ENCODE data around the gene MALT1. TPM values are rescaled to one million over a fixed set of nuclear protein-coding genes. Genes with fewer than 3 reads are reported as not detected.

Gene MALT1
- total and polyA plus RNA-seq, 11 donors = 5.4 to 18.3 (median 10.4) TPM

DNA sequence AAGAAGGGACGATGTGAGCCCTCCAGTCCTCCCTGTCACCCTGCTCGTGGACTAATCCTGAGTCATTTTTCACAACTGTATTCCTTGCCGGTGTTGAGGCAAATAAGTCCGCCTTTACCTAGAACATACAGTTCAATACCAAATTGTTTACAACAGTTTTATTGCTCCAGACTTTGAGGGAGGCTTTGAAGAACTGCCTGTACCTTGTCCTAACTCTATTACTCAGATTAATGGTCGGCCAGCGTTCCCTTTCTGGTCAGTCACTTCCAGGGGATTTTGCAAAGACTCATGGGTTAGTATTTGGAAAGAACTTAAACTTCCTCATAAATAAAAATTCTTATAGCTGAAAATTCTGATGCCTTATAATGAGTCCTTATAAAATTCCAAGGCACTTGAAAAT lies 108.3 kb downstream of the MALT1 start:
- intact Hi-C loops (cut with DNase I) = no loop called here
- Histone ChIP-seq H3K4me3 (no peak overlapping the region), H3K27ac (no peak overlapping the region), H3K9me3 (no peaks in the 10 kb centered on the region), H3K36me3 (no peaks in the 10 kb centered on the region), H3K4me1 (peaks cover 0 to 16% (median 3%) of the 10 kb centered on the region in 12 donors), H3K27me3 (no peaks in the 10 kb centered on the region)
- no peak for TF ChIP-seq POLR2A (IDR thresholded peaks at IDR 0.05)
- TF ChIP-seq, protein P1, sequence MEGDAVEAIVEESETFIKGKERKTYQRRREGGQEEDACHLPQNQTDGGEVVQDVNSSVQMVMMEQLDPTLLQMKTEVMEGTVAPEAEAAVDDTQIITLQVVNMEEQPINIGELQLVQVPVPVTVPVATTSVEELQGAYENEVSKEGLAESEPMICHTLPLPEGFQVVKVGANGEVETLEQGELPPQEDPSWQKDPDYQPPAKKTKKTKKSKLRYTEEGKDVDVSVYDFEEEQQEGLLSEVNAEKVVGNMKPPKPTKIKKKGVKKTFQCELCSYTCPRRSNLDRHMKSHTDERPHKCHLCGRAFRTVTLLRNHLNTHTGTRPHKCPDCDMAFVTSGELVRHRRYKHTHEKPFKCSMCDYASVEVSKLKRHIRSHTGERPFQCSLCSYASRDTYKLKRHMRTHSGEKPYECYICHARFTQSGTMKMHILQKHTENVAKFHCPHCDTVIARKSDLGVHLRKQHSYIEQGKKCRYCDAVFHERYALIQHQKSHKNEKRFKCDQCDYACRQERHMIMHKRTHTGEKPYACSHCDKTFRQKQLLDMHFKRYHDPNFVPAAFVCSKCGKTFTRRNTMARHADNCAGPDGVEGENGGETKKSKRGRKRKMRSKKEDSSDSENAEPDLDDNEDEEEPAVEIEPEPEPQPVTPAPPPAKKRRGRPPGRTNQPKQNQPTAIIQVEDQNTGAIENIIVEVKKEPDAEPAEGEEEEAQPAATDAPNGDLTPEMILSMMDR (IDR thresholded peaks at IDR 0.05) = no peak
- ATAC-seq = no peak
- DNase-seq = no peak
- 88 to 92% (median 90%) methylated on average over 6 of the region's 6 CpGs for WGBS, 4 donors

DNA sequence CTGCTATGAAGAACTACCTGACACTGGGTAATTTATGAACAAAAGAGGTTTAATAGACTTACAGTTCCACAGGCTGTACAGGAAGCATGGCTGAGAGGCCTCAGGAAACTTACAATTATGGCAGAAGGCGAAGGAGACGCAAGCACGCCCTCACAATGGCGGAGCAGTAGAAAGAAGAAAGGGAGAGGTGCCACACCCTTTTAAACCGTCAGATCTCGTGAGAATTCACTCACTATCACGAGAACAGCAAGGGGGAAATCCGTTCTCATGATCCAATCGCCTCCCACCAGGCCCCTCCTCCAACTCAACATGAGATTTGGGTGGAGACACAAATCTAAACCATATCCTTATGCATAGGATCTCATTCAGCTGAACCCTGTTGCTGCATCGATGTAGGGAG lies 108.8 kb downstream of the MALT1 start:
- ATAC-seq (no peak), DNase-seq (no peak)
- H3K4me3 ChIP-seq = no peak overlapping the region
- intact Hi-C loops (cut with DNase I) = loop anchor here in 8 of 10 donors (2.0 to 5.0 kb wide), 7 partner anchors 82 to 291 kb away; partner anchors contain the start of gene ZNF532 (in 1 of the 8)
- TF ChIP-seq, protein P1 (IDR thresholded peaks at IDR 0.05) = no peak
- TF ChIP-seq POLR2A (IDR thresholded peaks at IDR 0.05) = no peak
- no peaks in the 10 kb centered on the region for H3K9me3 ChIP-seq
- H3K27me3 ChIP-seq = no peaks in the 10 kb centered on the region
- H3K27ac ChIP-seq = peak overlapping the region in 1 of 12 donors; percentile 67
- H3K36me3 ChIP-seq = no peaks in the 10 kb centered on the region
- WGBS, 4 donors = 80 to 86% (median 84%) methylated on average over 10 of the region's 10 CpGs
- peaks cover 0 to 21% (median 8%) of the 10 kb centered on the region in 12 donors for H3K4me1 ChIP-seq

DNA sequence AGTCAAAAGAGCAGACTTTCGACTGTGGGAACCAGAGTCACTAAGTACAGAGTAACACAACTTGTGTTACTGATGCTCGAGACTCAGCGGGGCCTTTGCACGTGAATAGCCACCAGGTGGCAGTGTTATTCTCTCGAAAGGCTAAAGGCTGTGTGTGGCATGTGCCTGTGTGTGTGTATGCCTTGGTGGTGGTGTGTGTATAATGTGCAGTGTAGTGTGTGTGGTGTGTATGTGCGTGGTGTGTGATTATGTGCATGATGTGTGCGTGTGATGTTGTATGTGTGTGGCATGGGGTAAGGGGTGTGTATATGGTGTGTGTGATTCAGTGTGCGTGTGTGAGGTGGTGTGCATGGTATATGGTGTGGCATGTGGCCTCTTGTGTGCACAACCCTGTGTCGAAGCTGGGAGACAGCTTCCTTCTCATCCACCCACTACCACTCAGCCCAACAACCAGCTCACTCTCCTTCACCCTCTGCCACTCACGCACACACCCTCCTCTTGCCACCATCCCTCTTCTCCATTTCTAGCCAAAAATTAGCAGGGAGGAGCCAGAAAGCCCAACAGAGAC lies 110.4 kb downstream of the MALT1 start:
- TF ChIP-seq POLR2A (IDR thresholded peaks at IDR 0.05) = no peak
- TF ChIP-seq, protein P1 (IDR thresholded peaks at IDR 0.05) = peak; percentile 84 to 97 (median 92)
- intact Hi-C loops (cut with DNase I) = loop anchor here (1.0 to 5.0 kb wide), 10 partner anchors 81 to 289 kb away; partner anchors contain the start of gene ZNF532 (in 1 of the 10)
- peak overlapping the region in 2 of 12 donors; percentile 21 to 58 for H3K27ac ChIP-seq
- no peaks in the 10 kb centered on the region for H3K36me3 ChIP-seq
- H3K4me3 ChIP-seq = no peak overlapping the region
- no peaks in the 10 kb centered on the region for H3K27me3 ChIP-seq
- peak; percentile 75 to 82 (median 77) for DNase-seq
- H3K9me3 ChIP-seq = no peaks in the 10 kb centered on the region
- peak; percentile 86 to 91 (median 90) for ATAC-seq
- H3K4me1 ChIP-seq = peaks cover 0 to 28% (median 12%) of the 10 kb centered on the region in 12 donors
- 18 to 27% (median 23%) methylated on average over 10 of the region's 10 CpGs for WGBS, 4 donors

DNA sequence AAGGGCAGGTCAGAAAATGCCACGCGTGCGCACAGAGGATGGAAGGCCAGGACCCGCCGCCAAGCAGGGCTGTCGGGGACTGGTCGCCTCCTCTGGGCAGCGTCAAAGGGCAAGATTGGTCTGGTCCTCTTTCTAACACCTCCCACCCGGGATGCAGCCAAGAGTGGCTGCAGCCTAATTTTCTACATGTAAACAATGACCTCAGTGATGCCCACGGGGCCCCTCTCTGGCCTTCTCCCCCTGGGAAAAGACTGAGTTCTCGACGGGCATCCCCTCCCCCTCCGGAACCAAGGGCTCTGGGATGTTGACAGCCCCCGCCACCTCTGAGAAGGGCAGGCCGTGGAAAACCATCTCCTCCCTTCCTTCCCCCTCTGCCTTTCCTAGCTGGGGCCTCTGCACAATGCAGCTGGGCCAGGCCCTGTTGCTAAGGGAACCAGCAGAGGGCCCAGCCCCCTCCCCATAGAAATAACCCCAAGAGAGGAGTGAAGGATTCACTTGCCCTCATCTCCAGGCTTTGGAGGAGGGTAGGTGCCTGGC lies 113.4 kb downstream of the MALT1 start:
- Histone ChIP-seq H3K9me3 (no peaks in the 10 kb centered on the region), H3K4me3 (no peak overlapping the region), H3K27me3 (no peaks in the 10 kb centered on the region), H3K36me3 (no peaks in the 10 kb centered on the region), H3K4me1 (peaks cover 0 to 46% (median 20%) of the 10 kb centered on the region in 12 donors), H3K27ac (peak overlapping the region in 7 of 12 donors; percentile 5 to 77 (median 37))
- WGBS, 4 donors = 50 to 70% (median 61%) methylated on average over 13 to 15 of the region's 15 CpGs
- intact Hi-C loops (cut with DNase I) = loop anchor here in 8 of 10 donors (5.0 kb wide), 6 partner anchors 63 to 273 kb away; partner anchors contain the start of gene ZNF532 (in 4 of the 8)
- ATAC-seq = peak in 2 of 4 donors; percentile 1 to 10
- peak in 3 of 5 donors; percentile 33 to 71 (median 41) for DNase-seq
- TF ChIP-seq POLR2A (IDR thresholded peaks at IDR 0.05) = no peak
- TF ChIP-seq, protein P1 (IDR thresholded peaks at IDR 0.05) = no peak
